HG03025 (cell line): Measurements from ENCODE around the gene TUBB.
"Not testable (repeated sequence)": the region's sequence is repeated elsewhere in the genome, so short reads cannot be mapped to it uniquely, and the experiment has no call there.

ENCODE experiments used
- ATAC-seq: cut with Tn5 transposase; IDR thresholded peaks from one replicate; pipeline ENCODE4 v1.9.1; 2021; ENCODE audit warnings: mild to moderate bottlenecking, moderate library complexity; ENCODE audit not compliant: unreplicated experiment, low FRiP score

The TUBB gene

DNA sequence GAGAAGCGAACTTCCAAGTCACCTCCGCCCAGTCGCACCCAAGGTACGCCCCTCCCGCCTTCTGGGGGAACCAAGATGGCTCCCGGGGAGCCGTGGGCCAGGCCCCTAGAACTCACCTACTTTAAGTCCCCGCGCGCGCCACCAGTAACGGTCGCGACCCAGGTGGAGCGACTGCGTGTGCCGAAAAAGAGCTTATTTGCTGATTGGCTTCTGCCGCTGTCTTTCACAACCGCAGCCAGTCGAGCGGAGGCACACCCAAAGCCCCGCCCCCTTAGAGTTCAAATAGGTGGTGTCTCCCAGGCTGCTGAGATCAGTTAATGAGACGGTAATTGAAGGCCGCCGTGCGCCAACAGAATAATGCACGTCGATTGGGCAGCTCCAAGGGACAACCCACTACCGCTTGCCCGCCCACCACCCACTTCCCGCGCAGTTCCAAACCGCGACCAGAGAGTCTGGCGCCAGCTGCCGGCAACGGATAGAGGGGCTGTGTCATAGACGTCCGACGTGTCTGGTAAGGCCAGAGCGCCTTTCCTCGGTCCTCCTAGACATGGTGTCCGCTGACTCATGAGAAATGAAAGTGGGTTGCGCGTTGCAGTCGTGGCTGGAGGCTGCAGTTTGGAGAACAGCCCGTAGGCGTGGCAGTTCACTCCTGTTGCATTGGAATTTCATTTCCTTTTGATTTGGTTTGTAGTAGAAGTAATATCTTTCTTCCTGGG is 2.9 kb upstream of the TUBB start, which contains the start of gene MDC1:
Gene MDC1 (minus strand): TSS at position 153 of the 716 bp plus-strand sequence. CDS start 2,106 bp downstream, outside the sequence.
- ATAC-seq = peak; percentile 70

DNA sequence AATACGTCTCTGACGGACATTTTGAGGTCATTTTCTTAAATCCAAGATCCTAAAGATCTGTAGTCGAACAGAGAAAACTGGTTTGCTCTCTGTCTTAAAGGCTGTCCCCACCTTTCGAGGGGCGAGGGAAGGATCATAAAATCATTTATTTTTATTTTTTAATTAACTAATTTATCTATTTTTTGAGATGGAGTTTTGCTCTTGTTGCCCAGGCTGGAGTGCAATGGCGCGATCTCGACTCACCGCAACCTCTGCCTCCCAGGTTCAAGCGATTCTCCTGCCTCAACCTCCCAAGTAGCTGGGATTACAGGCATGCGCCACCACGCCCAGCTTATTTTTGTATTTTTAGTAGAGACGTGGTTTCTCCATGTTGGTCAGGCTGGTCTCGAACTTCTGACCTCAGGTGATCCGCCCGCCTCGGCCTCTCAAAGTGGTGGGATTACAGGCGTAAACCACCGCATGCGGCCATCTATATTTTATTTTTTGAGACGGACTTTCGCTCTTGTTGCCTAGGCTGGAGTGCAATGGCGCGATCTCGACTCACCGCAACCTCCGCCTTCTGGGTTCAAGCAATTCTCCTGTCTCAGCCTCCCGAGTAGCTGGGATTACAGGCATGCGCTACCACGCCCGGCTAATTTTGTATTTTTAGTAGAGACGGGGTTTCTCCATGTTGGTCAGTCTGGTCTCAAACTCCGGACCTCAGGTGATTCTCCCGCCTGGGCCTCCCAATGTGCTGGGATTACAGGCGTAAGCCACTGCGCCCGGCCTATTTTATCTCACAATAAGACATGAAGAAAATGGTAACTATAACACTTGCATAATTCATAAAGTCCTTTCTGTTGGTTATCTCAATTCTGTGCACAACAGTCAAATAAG is 2.1 kb upstream of the TUBB start:
- ATAC-seq = not testable (repeated sequence)

DNA sequence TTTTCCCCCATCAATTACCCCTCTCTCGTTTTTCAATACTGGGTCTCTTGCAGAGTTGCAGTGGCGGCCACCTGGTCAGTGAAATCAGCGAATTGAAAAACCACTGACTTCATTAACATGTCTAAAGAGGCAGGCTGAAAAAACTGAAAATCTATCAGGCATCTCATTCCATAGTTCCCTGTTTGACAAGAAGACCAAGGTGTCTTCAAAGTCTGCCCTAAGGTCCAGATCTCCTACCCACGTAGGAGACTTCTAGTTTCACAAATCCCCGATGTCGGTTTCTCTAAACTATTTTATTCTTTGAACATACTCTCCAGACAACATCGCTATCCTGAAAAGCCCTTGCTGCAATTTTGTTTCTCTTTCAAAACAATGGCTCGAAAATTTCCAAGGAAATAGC is 796 bp upstream of the TUBB start:
- ATAC-seq = no peak

DNA sequence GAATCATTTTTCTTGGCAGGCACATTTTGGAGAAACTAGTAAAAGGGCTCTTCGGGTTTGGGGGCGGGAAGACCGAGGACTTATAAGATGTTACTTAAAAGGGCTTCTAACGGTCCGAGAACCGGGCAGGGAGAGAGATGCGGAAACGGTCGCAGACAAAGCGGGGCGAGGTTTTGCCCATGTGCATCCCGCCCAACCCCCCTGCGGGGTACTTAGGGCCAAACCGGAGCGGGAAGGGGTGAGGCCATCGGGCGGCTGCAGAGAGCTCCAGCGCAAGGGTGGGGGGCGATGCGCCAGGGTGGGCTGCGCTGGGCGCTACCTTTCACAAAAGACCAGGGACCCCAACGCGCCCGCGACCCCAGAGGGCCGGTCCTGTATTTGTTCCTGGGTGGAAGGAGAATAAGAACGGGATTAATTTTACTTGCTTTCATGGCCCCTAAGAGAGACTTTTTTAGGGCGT is 616 bp downstream of the TUBB start:
- no peak for ATAC-seq

DNA sequence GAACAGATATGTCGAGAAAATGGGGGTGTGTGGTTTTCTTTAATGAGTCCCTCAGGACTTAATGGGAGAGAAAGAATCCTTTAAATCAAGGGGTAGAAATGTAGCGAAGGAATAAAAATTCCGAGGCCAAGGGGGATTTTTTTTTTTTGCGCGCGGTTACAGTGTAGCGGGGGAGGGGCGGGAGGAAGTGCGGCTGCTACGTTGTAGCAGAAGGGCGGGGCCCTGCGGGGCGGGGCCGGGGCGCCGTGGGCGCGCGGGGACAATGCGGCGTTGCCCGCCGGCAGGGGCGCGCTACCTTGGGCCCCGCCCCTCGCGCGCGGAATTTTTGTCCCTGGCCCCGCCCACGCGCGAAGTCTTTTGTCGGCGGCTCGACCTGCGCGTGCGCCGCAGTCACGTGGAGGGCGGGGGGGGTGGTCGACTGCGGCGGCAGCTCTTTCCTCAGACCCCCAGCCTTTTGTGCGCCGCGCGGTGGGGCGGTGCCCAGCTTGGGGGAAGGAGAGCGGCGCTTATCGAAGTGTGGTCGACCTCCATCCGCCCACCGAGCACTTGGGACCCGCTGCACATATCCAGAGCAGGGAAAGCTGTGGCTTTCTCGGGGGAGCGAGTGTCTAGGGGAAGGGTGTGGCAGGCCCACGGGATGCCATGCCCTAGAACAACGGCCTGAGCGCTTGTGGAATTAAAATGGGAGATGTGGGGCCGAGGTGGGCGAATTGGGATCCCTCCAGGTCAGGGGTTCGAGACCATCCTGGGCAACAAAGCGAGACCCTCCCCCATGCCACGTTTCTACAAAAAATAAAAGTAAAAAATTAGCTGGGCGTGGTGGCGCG is 1.3 kb downstream of the TUBB start:
- ATAC-seq = peak; percentile 26

DNA sequence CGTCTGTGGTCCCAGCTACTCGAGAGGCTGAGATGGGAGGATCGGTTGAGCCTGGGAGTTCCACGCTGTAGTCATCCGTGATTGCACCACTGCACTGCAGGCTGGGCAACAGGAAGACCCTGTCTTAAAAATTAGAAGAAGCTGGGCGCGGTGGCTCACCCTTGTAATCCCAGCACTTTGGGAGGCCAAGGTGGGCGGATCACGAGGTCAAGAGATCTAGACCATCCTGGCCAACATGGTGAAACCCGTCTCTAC is 1.8 kb downstream of the TUBB start:
- ATAC-seq = not testable (repeated sequence)

DNA sequence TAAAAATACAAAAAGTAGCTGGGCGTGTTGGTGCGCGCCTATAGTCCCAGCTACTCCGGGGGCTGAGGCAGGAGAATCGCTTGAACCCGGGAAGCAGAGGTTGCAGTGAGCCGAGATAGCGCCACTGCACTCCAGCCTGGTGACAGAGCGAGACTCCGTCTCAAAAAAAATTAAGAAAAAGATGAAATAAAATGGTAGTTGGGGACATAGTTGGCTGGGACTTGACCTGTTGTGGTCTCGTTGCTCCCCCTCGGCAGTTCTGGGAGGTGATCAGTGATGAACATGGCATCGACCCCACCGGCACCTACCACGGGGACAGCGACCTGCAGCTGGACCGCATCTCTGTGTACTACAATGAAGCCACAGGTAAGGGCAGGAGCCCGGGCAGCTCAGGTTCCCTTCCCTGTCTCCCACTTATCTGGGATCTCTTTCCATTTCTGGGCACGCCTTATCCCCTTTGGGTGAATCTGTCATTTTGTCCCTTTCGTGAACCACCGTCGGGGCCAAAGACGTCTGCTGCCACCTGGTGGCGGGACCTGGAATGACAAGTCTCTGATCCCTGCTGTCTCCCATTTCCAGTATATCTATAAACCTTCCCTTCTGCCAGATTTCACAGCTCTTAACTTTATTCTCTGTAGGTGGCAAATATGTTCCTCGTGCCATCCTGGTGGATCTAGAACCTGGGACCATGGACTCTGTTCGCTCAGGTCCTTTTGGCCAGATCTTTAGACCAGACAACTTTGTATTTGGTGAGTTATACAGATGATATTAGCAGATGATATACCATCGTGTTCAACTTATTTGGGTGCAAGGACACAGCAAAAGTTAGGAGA is 2.3 kb downstream of the TUBB start:
- no peak for ATAC-seq

DNA sequence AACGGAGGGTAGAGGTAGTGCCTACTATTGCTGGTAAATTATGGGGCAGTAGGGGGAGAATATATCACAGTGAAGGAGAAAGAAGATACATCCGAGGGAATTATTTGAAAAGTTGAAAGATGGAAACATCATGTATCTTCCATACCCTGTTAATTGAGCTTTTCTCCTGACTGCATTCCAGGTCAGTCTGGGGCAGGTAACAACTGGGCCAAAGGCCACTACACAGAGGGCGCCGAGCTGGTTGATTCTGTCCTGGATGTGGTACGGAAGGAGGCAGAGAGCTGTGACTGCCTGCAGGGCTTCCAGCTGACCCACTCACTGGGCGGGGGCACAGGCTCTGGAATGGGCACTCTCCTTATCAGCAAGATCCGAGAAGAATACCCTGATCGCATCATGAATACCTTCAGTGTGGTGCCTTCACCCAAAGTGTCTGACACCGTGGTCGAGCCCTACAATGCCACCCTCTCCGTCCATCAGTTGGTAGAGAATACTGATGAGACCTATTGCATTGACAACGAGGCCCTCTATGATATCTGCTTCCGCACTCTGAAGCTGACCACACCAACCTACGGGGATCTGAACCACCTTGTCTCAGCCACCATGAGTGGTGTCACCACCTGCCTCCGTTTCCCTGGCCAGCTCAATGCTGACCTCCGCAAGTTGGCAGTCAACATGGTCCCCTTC is 3.1 kb downstream of the TUBB start:
- ATAC-seq = not testable (repeated sequence)

DNA sequence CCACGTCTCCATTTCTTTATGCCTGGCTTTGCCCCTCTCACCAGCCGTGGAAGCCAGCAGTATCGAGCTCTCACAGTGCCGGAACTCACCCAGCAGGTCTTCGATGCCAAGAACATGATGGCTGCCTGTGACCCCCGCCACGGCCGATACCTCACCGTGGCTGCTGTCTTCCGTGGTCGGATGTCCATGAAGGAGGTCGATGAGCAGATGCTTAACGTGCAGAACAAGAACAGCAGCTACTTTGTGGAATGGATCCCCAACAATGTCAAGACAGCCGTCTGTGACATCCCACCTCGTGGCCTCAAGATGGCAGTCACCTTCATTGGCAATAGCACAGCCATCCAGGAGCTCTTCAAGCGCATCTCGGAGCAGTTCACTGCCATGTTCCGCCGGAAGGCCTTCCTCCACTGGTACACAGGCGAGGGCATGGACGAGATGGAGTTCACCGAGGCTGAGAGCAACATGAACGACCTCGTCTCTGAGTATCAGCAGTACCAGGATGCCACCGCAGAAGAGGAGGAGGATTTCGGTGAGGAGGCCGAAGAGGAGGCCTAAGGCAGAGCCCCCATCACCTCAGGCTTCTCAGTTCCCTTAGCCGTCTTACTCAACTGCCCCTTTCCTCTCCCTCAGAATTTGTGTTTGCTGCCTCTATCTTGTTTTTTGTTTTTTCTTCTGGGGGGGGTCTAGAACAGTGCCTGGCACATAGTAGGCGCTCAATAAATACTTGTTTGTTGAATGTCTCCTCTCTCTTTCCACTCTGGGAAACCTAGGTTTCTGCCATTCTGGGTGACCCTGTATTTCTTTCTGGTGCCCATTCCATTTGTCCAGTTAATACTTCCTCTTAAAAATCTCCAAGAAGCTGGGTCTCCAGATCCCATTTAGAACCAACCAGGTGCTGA is 3.9 kb downstream of the TUBB start:
- not testable (repeated sequence) for ATAC-seq

DNA sequence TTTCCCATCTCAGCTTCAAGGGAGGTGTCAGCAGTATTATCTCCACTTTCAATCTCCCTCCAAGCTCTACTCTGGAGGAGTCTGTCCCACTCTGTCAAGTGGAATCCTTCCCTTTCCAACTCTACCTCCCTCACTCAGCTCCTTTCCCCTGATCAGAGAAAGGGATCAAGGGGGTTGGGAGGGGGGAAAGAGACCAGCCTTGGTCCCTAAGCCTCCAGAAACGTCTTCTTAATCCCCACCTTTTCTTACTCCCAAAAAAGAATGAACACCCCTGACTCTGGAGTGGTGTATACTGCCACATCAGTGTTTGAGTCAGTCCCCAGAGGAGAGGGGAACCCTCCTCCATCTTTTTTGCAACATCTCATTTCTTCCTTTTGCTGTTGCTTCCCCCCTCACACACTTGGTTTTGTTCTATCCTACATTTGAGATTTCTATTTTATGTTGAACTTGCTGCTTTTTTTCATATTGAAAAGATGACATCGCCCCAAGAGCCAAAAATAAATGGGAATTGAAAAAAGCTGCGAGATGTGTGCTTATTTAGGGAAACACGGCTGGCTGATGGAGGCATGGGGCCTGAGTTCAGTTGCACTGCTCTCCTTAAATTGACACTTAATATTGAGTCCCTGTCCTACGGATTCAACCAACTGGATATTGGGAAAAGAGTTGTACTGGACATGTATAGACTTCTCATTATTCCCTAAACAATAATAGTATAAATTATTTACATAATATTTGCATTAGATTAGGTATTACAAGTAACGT is 4.9 kb downstream of the TUBB start:
- no peak for ATAC-seq

DNA sequence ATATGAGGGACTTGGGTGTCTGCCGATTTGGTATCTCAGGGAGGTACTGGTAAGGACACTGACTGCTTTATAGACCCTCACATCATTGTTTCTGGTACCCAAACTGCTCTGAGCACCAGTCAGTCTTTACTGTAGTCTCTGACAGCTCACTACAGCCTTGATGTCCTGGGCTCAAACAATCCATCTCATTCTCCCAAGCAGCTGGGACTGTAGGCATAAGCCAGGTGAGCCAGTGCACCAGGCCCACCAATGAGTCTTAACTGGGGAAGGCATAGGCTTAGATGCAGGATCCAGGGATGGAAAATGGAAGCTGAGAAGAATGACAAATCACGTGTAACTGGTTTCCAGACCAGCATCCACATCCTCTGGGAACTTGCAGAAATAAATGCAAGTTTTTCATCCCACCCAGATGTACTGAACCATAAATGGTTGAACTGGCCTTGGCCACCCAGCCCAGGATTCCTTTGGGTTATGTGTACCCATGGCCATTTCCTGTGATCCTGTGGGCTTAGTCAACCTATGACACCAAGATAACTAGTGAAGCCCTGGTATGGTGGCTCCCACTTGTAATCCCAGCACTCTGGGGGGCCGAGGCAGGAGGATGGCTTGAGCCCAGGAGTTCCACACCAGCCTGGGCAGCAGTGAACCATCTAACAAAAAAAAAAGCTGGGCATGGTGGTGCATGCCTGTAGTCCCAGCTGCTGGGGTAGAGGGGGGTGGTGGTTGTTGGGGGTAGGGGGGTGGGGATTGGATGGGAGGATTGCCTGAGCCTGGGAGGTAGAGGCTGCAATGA is 5.8 kb downstream of the TUBB start:
- no peak for ATAC-seq

DNA sequence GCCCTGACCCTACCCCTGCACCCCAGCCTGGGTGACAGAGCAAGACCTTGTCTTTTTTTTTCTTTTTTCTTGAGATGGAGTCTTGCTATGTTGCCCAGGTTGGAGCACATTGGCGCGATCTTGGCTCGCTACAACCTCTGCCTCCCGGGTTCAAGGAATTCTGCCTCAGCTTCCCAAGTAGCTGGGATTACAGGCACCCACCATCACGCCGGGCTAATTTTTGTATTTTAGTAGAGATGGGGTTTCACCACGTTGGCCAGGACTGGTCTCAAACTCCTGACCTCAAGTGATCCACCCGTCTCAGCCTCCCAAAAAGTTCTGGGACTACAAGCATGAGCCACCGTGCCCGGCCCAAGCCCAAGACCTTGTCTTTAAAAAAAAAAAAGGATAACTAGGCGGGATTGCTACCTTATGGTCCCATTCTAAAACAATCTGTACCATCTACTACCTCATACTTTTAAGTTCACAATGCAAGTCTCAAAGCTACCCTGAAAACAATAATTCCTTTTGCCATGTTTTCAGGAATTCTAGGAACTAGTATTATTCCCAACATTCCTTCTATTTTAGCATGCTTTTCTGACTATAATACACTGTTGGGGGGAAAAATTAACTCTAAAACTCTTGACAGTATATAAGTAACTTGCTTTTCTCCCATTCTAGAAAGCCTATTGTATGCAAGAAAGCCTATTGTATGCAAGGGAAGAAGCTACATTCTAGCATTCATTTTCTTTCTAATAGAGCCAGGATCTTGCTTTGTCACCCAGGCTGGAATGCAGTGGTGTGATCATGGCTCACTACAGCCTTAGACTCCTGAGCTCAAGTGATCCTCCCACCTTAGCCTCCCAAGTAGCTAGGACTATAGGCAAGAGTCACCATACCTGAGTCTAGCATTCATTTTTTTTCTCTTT is 6.6 kb downstream of the TUBB start:
- ATAC-seq = no peak

DNA sequence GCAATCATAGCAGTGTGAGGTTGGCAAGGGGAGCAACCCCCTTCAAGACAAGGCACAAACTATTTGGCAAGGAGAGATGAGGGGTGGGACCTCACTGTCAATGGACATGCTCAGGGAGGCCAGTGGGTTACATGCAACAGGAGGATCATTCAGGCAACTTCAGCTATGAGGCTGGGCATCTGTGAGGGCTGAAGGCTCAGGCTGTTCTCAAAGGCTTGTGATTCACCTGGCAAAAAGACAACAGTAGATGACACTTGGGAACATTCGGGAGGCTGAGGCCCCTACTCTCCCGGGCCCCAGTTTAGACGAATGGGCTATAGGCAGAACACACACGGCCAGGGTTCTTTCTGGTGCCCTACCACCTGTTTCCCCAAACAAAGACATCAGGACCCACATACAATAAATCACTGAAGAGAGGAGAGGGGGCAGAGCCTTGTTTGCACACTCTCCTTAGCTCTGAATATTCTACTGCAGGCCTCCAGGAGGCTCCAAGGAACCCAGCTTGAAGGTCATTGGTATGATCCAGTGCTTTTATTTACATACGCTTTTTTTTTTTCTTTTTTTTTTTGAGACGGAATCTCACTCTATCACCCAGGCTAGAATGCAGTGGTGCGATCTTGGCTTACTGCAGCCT is 7.9 kb downstream of the TUBB start:
- ATAC-seq = no peak

DNA sequence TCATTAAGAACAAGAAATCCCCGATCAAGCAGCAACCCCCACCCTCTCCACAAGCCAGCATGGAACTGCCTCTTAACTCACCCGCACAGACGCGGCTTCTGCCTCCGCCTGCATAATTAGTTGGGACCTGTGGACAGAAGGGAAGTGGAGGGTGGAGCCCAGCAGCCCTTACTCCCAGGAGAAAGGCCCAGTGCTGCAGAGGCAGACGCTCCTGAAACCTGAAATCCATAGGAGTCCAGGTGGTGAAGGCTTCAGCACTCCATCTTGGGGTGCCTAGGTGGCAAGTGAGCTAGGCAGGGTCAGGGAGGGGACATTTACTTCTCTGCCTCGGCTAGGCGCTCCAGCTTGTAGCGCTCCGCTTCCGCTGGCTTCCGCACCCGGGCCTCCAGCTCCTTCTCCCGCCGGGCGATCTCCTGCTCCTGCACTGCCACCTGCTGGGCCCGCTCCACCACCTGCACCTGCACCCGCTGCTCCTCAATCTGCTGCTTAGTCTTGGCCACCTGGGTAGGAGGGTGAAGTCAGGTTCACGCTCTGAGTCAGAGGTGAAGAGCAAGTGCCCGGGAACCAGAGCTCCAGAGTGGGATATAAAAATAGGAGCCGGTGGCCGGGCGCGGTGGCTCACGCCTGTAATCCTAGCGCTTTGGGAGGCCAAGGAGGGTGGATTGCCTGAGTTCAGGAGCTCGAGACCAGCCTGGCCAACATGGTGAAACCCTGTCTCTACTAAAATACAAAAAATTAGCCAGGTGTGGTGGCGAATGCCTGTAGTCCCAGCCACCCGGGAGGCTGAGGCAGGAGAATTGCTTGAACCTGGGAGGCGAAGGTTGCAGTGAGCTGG is 10.7 kb downstream of the TUBB start:
- no peak for ATAC-seq
